Measurements from ENCODE around the gene MRPL2. TPM values are rescaled to one million over a fixed set of nuclear protein-coding genes. Genes with fewer than 3 reads are reported as not detected.
"Not testable (repeated sequence)": the region's sequence is repeated elsewhere in the genome, so short reads cannot be mapped to it uniquely, and the experiment has no call there.

The MRPL2 gene
- total and polyA plus RNA-seq, 2 of the 4 experiments (the other 2 are of a cell fraction): 18.1 to 45.9 TPM

GRCh38 chr6:43081922-43082321 lies 22.7 kb upstream of the MRPL2 start:
- dilution Hi-C loops (cut with HindIII; ENCODE audit: low sequenced_read_pairs, unreplicated experiment); BruUV-seq (replicated peaks): not testable (repeated sequence)

More at GRCh38 chr6:43081922-43082321, 22.7 kb upstream of the MRPL2 start:
- in situ Hi-C loops (cut with MboI; ENCODE audit: low sequenced_read_pairs); H3K9me3 ChIP-seq (ENCODE audit: control insufficient read depth, insufficient read depth, low read length); H3K9ac ChIP-seq (ENCODE audit: low read depth, low read length); H3K9me1 ChIP-seq (ENCODE audit: insufficient read depth, low read length); H2AK9ac ChIP-seq (replicated peaks; ENCODE audit: low read depth, low read length, poor library complexity); intact Hi-C loops (cut with micrococcal nuclease); H3K56ac ChIP-seq (ENCODE audit: extremely low read depth, insufficient read depth, low read length); H3K36me3 ChIP-seq (ENCODE audit: control insufficient read depth, insufficient read depth, low read length); H3K4me2 ChIP-seq (ENCODE audit: low read depth, low read length); H2BK5ac ChIP-seq (ENCODE audit: low read depth, low read length, poor library complexity, severe bottlenecking); H2AFZ ChIP-seq (replicated peaks; ENCODE audit: low read length, poor library complexity); CTCF ChIA-PET; H3K4me3 ChIP-seq (ENCODE audit: insufficient read depth, low read depth, low read length); H3K27me3 ChIP-seq (ENCODE audit: control insufficient read depth, insufficient read depth, low read length): not testable (repeated sequence)
- H2AK5ac ChIP-seq (ENCODE audit: low read depth, low read length): 0 out of 2 replicates have a peak overlapping the region, but pooled peaks have one; percentile 43
- peak overlapping the region; percentile 31; the same call in 1 of the 2 replicates for H4K91ac ChIP-seq (ENCODE audit: insufficient read depth, low read depth, low read length)
- peak overlapping the region; percentile 71 for H2BK120ac ChIP-seq (ENCODE audit: low read depth, low read length)
- H3K27ac ChIP-seq (ENCODE audit: insufficient read depth, low read length): 0 out of 2 replicates have a peak overlapping the region, but pooled peaks have one; percentile 7
- H2BK20ac ChIP-seq (ENCODE audit: low read depth, low read length): peak overlapping the region; percentile 27
- TF ChIP-seq, protein P1, sequence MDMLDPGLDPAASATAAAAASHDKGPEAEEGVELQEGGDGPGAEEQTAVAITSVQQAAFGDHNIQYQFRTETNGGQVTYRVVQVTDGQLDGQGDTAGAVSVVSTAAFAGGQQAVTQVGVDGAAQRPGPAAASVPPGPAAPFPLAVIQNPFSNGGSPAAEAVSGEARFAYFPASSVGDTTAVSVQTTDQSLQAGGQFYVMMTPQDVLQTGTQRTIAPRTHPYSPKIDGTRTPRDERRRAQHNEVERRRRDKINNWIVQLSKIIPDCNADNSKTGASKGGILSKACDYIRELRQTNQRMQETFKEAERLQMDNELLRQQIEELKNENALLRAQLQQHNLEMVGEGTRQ (IDR thresholded peaks at IDR 0.05; ENCODE audit: low read depth, low read length): peak; percentile 82
- H3K4me1 ChIP-seq (ENCODE audit: control insufficient read depth, insufficient read depth, low read length): peaks cover 23% of the 10 kb centered on the region
- H4K5ac ChIP-seq (ENCODE audit: low read depth, low read length): peak overlapping the region; percentile 12; the same call in 1 of the 2 replicates
- peak overlapping the region; percentile 0; the same call in 1 of the 3 replicates for H2BK15ac ChIP-seq (ENCODE audit: low read depth, low read length)
- peaks cover 62% of the 10 kb centered on the region for H4K20me1 ChIP-seq (ENCODE audit: insufficient read depth, low read length)
- DNase-seq (peak; percentile 43), ATAC-seq (ENCODE audit: low read depth) (0 out of 2 replicates have a peak, but pooled peaks have one; percentile 5)
- 100% methylated on average over 3 of the region's 9 CpGs; no CpG with 5 or more reads in 1 of the 2 experiments for WGBS, 2 experiments (ENCODE audit: extremely low coverage in 2 of 2, insufficient read length in 1 of 2)
- H3K23ac ChIP-seq (ENCODE audit: low read depth, low read length): peak overlapping the region; percentile 48; the same call in 1 of the 2 replicates
- H3K4ac ChIP-seq (ENCODE audit: low read depth, low read length): peak overlapping the region; percentile 38
- H3K18ac ChIP-seq (ENCODE audit: low read depth, low read length): peak overlapping the region; percentile 7; the same call in 1 of the 2 replicates
- H3K14ac ChIP-seq (replicated peaks; ENCODE audit: low read depth, low read length): peak overlapping the region; percentile 26
- POLR2A ChIA-PET (ENCODE audit: unreplicated experiment): interaction anchor here (0.5 kb wide), 1 partner anchor 152 kb away, joined by 4 read pairs; the partner anchor contains the start of gene CNPY3
- peaks cover 43 to 83% of the 10 kb centered on the region in 2 experiments for H3K79me1 ChIP-seq (ENCODE audit: low read depth in 1 of 2, low read length in 2 of 2)
- peak overlapping the region in 1 of 2 experiments; percentile 10; a peak in 3 of 4 replicates for H4K8ac ChIP-seq (ENCODE audit: low read depth in 2 of 2, low read length in 2 of 2)
